Measurements from ENCODE around the gene INCENP. TPM values are rescaled to one million over a fixed set of nuclear protein-coding genes. Genes with fewer than 3 reads are reported as not detected.

INCENP gene
- total RNA-seq, 4 donors from 2014 or later = 17.5 to 30.7 (median 26.4) TPM

- DNase-seq (ENCODE audit: low spot score in 2 of 2) = no peak
- no peak overlapping the region for H3K4me3 ChIP-seq (ENCODE audit: low read depth, poor library complexity, severe bottlenecking)
- TF ChIP-seq POLR2A (IDR thresholded peaks at IDR 0.05) = no peak
- TF ChIP-seq CTCF (IDR thresholded peaks at IDR 0.05) = no peak
- intact Hi-C loops (cut with DNase I; ENCODE audit: low total_unique reads) = no loop called here
- WGBS, 2 donors = 74% methylated on average over 1 of the region's 1 CpG
Measured at GRCh38 chr11:62087694-62088093, 36.1 kb upstream of the INCENP start.

GRCh38 chr11:62088331-62088933 lies 35.4 kb upstream of the INCENP start:
- intact Hi-C loops (cut with DNase I; ENCODE audit: low total_unique reads) = no loop called here
- WGBS, 2 donors = 33 to 47% methylated on average over 1 of the region's 1 CpG
- DNase-seq (ENCODE audit: low spot score in 2 of 2) = no peak

GRCh38 chr11:62103141-62103540 lies 20.7 kb upstream of the INCENP start:
- no peak overlapping the region for H3K4me3 ChIP-seq (ENCODE audit: low read depth, poor library complexity, severe bottlenecking)
- intact Hi-C loops (cut with DNase I; ENCODE audit: low total_unique reads) = no loop called here
- no peak for DNase-seq (ENCODE audit: low spot score in 2 of 2)
- TF ChIP-seq POLR2A (IDR thresholded peaks at IDR 0.05) = no peak
- TF ChIP-seq CTCF (IDR thresholded peaks at IDR 0.05) = no peak

More at GRCh38 chr11:62088331-62088933, 35.4 kb upstream of the INCENP start:
- TF ChIP-seq POLR2A (IDR thresholded peaks at IDR 0.05) (no peak), CTCF (IDR thresholded peaks at IDR 0.05) (no peak)
- no peak overlapping the region for H3K4me3 ChIP-seq (ENCODE audit: low read depth, poor library complexity, severe bottlenecking)

- DNase-seq (ENCODE audit: low spot score in 2 of 2) = no peak
- TF ChIP-seq CTCF (IDR thresholded peaks at IDR 0.05) (no peak), POLR2A (IDR thresholded peaks at IDR 0.05) (no peak)
- intact Hi-C loops (cut with DNase I; ENCODE audit: low total_unique reads) = no loop called here
- H3K4me3 ChIP-seq (ENCODE audit: low read depth, poor library complexity, severe bottlenecking) = no peak overlapping the region
- WGBS, 2 donors = 31 to 44% methylated on average over 3 of the region's 3 CpGs
Measured at GRCh38 chr11:62103986-62104385, 19.8 kb upstream of the INCENP start.

- TF ChIP-seq CTCF (IDR thresholded peaks at IDR 0.05) (no peak), POLR2A (IDR thresholded peaks at IDR 0.05) (no peak)
- H3K4me3 ChIP-seq (ENCODE audit: low read depth, poor library complexity, severe bottlenecking) = no peak overlapping the region
- 27 to 28% methylated on average over 11 of the region's 11 CpGs for WGBS, 2 donors
- no peak for DNase-seq (ENCODE audit: low spot score in 2 of 2)
- intact Hi-C loops (cut with DNase I; ENCODE audit: low total_unique reads) = no loop called here
Measured at GRCh38 chr11:62104816-62105653, 18.8 kb upstream of the INCENP start.

Data from lower leg skin (tissue), 4 donors.